H1 (cell line): ENCODE measurements around the gene KCNAB2. TPM values are rescaled to one million over a fixed set of nuclear protein-coding genes. Genes with fewer than 3 reads are reported as not detected.

Experiments used
- TAF7 ChIP-seq: optimal IDR thresholded peaks from 2 replicates; pipeline ENCODE3; 2011; ENCODE audit warnings: low read depth, mild to moderate bottlenecking, inconsistent platforms, low read length, moderate library complexity, borderline replicate concordance
- polyA plus RNA-seq, 7 experiments: library from polyadenylated mRNA; depleted of rRNA in 3 of 7; stranded (reverse) in 5 of 7; unstranded in 2 of 7; fragments of >200 nt in 5 of 7; fragments of 200-250 nt in 2 of 7; gene quantifications; 1 replicate in 5 of 7; 2 replicates in 1 of 7; 4 replicates in 1 of 7; pipeline versions ENCODE4 v1.2.1 to v1.2.3, GENCODE V29; 2011 to 2013; ENCODE audit warnings: missing spikeins in 2 of 7, mixed read lengths in 2 of 7
- total RNA-seq: library from RNA; stranded (reverse); fragmentation: NEBNext Ultra II Directional; extraction: Animal tissue kit (Norgen Biotek cat#: 25700); gene quantifications from 2 replicates; pipeline ENCODE4 v1.2.1, GENCODE V29; 2021

KCNAB2 gene
- total and polyA plus RNA-seq, 2 of the 8 experiments (the other 6 are each of a cell fraction or from before 2014, with no cell fraction given): 4.5 to 7.0 TPM

DNA sequence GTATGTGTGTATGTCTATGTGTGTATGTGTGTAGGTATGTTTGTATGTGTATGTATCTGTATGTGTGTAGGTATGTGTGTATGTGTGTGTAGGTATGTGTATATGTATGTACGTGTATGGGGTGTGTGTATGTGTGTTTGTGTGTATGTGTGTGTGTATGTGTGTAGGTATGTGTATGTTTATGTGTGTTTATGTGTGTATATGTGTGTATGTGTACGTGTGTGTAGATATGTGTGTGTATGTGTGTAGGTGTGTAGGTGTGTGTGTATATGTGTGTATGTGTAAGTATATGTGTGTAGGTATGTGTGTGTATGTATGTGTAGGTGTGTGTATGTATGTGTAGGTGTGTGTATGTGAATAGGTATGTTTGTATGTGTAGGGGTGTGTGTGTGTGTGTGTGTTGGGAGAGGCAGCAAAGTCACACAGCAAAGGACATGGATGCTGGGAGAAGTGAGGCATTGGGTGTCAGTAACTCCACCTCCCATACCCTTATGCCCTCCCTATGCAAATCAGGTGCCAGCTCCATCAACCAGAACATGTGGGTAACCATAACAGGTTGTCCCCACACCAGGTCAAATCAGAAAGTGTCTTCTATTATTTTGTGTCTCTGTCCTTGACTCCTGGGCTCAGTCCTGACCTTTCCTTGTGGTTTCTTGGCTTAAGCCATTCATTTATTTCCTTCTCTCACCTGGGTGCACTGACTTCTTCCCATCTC, 15.0 kb upstream of the KCNAB2 start (continued):
- TF ChIP-seq TAF7: no peak
